Hematopoietic multipotent progenitor cell (in vitro differentiated cells): ENCODE data around the gene LTA. TPM values are rescaled to one million over a fixed set of nuclear protein-coding genes. Genes with fewer than 3 reads are reported as not detected.
A peak's percentile ranks its signal among the peaks of the same experiment; 100 is the strongest.

ENCODE experiments used
- DNase-seq, 3 donors: peaks; one replicate each; pipeline ENCODE4 v3.0.0-alpha.2; 2011 to 2015; ENCODE audit warnings: low read depth in 2 of 3, low spot score in 2 of 3
- total RNA-seq: library from RNA; depleted of rRNA; stranded (reverse); fragments of >200 nt; gene quantifications from one replicate; pipeline ENCODE4 v1.2.3, GENCODE V29; 2012

Gene LTA
- total RNA-seq: under 0.01 TPM

- no peak for DNase-seq
Observed at GRCh38 chr6:31572041-31572911, at the start of gene LTA. LTA (plus strand) TSS chr6:31572289; CDS start chr6:31572743, 454 bp downstream.

GRCh38 chr6:31525553-31525931 lies 46.5 kb upstream of the LTA start:
- DNase-seq: no peak

- DNase-seq: peak in 2 of 3 donors; percentile 17 to 29
Observed at GRCh38 chr6:31525932-31526591, 46.0 kb upstream of the LTA start.

- DNase-seq: peak in 1 of 3 donors; percentile 13
Observed at GRCh38 chr6:31528307-31528777, 43.7 kb upstream of the LTA start.

- no peak for DNase-seq
Observed at GRCh38 chr6:31528821-31529328, 43.2 kb upstream of the LTA start, which contains the start of gene MCCD1. MCCD1 (plus strand) TSS chr6:31528962; CDS start chr6:31529015, 53 bp downstream.

GRCh38 chr6:31529329-31530150 lies 42.5 kb upstream of the LTA start:
- DNase-seq: no peak

GRCh38 chr6:31530659-31531058 lies 41.4 kb upstream of the LTA start:
- no peak for DNase-seq

- no peak for DNase-seq
Observed at GRCh38 chr6:31531162-31531561, 40.9 kb upstream of the LTA start.

GRCh38 chr6:31531771-31532643 lies 40.1 kb upstream of the LTA start:
- DNase-seq: no peak

- no peak for DNase-seq
Observed at GRCh38 chr6:31532644-31533454, 39.2 kb upstream of the LTA start.

GRCh38 chr6:31533455-31533841 lies 38.6 kb upstream of the LTA start:
- no peak for DNase-seq

GRCh38 chr6:31534011-31534410 lies 38.1 kb upstream of the LTA start:
- DNase-seq: no peak

GRCh38 chr6:31534521-31535040 lies 37.5 kb upstream of the LTA start:
- no peak for DNase-seq

GRCh38 chr6:31535538-31536324 lies 36.4 kb upstream of the LTA start:
- DNase-seq: no peak

GRCh38 chr6:31538805-31539400 lies 33.2 kb upstream of the LTA start:
- no peak for DNase-seq

GRCh38 chr6:31540640-31541039 lies 31.4 kb upstream of the LTA start:
- DNase-seq: no peak

- peak in 2 of 3 donors; percentile 56 to 73 for DNase-seq
Observed at GRCh38 chr6:31541059-31541657, 30.9 kb upstream of the LTA start.
